Gastroesophageal sphincter (tissue), 3 donors: ENCODE data around the gene ERCC1.

ENCODE experiments used
- CTCF ChIP-seq, 4 experiments: fragments of 200-600 bp in 2 of 4; fragments of 450-650 bp in 2 of 4; sonication (generic) in 1 of 4; IDR thresholded peaks; one replicate each; pipeline ENCODE4 v1.5.1; 2017 to 2019; ENCODE audit warnings: antibody characterized with exemption in 4 of 4, mild to moderate bottlenecking in 2 of 4, moderate library complexity in 2 of 4
- EP300 ChIP-seq: sonication (generic); formaldehyde crosslinking; IDR thresholded peaks from one replicate; pipeline ENCODE4 v1.6.1; 2017; ENCODE audit warnings: antibody characterized with exemption, mild to moderate bottlenecking
- POLR2AphosphoS5 ChIP-seq: sonication (generic); formaldehyde crosslinking; IDR thresholded peaks from one replicate; pipeline ENCODE4 v1.6.1; 2017; ENCODE audit warnings: antibody characterized with exemption

- no peak for TF ChIP-seq POLR2AphosphoS5
- no peak for TF ChIP-seq CTCF (IDR thresholded peaks at IDR 0.05)
- no peak for TF ChIP-seq EP300
These were observed 37.2 kb upstream of the ERCC1 start for GRCh38 chr19:45460807-45461347.
